ENCODE data around the gene TMEM200A.

GRCh38 chr6:130377915-130378314, 12.1 kb downstream of the TMEM200A start:
- TF ChIP-seq CTCF (IDR thresholded peaks at IDR 0.05; ENCODE audit: poor library complexity, severe bottlenecking) (no peak), MXI1 (conservative IDR thresholded peaks at IDR 0.05; ENCODE audit: poor library complexity, severe bottlenecking) (no peak)

All from neural cell (in vitro differentiated cells).